Astrocyte of the cerebellum (primary cell): ENCODE results near the gene KCNH1.

ENCODE experiments used
- DNase-seq: peaks from one replicate; pipeline ENCODE4 v3.0.0-alpha.2; 2011; ENCODE audit warnings: low read depth
- H3K4me3 ChIP-seq: 2 replicates; pipeline ENCODE4 v1.5.1; 2011; ENCODE audit warnings: mild to moderate bottlenecking, low read depth, low read length, moderate library complexity
- in situ Hi-C: cut with HindIII; loops from 2 replicates; pipeline ENCODE4 v1.10.0; 2017; ENCODE audit warnings: low sequenced_read_pairs
- TF ChIP-seq, protein P1 (sequence below): IDR thresholded peaks from 2 replicates; pipeline ENCODE4 v1.5.1; 2012; ENCODE audit warnings: low read length, low read depth, moderate library complexity, mild to moderate bottlenecking; ENCODE audit errors: missing control alignments

Gene KCNH1

DNA sequence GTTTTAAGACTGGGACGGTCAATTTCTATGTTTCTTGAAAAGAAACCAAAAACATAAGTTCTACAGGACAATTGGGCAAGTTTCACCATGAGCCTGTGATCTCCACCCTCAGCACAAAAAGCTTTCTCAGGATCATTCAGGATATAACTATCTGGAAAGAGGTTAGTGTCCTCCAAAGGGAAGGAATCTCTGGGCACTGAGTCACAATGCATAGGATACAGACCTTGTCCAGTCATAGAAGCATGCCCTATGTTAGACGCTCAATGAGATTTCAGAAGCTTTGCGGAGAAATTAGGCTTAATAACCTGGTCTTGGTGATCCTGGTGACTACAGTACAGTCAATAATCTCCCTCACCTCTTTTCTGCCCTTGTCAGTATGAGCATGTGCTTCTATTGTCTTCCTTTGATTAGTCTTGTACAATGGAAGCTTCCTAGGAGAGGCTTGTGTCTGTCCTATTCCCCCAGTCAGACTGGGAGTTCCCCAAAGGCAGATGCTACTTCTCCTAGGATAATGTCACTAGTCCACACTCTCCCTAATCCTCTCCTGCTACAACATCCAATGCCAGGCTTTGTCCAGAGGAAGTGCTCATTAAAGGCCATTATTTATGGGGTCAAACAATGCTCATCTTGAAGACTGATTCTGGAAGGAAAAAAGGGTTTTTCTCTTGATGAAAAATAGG lies 97.4 kb downstream of the KCNH1 start:
- no peak for DNase-seq
- in situ Hi-C loops, result no loop called here
- H3K4me3 ChIP-seq, result no peak overlapping the region
- TF ChIP-seq, protein P1, sequence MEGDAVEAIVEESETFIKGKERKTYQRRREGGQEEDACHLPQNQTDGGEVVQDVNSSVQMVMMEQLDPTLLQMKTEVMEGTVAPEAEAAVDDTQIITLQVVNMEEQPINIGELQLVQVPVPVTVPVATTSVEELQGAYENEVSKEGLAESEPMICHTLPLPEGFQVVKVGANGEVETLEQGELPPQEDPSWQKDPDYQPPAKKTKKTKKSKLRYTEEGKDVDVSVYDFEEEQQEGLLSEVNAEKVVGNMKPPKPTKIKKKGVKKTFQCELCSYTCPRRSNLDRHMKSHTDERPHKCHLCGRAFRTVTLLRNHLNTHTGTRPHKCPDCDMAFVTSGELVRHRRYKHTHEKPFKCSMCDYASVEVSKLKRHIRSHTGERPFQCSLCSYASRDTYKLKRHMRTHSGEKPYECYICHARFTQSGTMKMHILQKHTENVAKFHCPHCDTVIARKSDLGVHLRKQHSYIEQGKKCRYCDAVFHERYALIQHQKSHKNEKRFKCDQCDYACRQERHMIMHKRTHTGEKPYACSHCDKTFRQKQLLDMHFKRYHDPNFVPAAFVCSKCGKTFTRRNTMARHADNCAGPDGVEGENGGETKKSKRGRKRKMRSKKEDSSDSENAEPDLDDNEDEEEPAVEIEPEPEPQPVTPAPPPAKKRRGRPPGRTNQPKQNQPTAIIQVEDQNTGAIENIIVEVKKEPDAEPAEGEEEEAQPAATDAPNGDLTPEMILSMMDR, result no peak

DNA sequence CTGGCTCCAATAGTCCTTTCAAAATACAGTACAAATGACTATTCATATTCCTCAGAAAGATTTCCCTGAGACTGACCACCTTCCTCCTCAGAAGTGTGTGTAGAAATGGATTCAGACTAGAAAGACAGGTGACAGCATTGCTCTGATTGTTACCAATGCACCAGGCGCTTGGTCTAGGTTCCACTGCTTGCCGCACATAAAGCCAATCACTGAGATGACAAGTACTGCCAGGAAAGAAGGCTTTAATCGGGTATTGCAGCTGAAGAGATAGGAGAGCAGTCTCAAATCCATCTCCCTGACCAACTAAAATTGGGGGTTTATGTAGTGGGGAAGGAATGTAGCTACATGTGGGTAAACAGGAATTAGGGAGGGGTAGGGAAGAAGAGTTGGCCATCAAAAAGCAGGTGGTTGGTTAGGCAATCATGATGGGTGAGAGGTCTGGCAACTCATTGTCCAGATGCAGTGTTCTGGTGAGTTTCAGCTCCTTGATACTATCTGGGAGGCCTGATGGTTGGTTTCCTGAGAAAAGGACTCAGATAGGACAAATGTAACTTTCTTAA lies 98.0 kb downstream of the KCNH1 start:
- in situ Hi-C loops, result no loop called here
- no peak overlapping the region for H3K4me3 ChIP-seq
- no peak for DNase-seq
- TF ChIP-seq, protein P1, result no peak

DNA sequence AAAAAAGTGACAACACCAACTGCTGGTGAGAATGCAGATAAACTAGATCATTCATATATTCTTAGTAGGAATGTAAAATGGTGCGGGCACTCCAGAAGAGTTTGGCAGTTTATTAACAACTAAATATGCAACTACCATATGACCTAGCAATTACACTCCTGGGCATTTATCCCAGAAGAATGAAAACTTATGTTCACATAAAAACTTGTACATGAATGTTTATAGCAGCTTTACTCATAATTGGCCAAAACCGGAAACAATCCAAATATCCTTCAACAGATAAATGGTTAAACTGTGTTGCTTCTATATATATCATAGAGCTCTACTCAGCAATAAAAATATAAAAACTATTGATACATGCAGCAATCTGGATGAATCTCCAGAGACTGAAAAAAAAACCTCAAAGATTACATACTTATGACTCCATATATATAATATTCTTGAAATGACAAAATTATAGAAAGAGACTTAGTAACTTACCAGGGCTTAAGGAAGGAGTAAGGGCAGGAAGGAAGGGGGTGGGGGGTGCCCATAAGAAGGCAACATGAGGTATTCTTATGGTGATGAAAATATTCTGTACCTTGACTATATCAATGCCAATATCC lies 99.9 kb downstream of the KCNH1 start:
- TF ChIP-seq, protein P1, result no peak
- no peak overlapping the region for H3K4me3 ChIP-seq
- in situ Hi-C loops, result no loop called here
- no peak for DNase-seq

DNA sequence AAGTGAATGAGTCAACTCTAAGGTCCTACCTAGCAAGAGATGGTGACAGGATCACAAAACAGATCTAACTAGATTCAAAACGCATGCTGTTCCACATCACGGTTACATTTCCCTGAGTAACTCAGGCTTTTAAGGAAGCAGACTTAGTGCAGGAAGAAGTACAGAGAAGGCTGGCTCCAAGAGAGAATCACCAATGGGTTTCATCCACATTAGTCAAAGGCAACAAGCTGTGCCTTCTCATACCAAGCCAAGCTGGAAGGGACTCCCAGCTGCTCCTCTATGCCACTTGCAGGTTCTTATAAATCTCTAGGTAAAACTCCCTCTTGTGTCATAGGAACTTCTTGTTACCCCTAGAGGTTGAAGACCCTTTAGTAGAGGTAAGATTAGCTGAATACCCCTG lies 109.0 kb downstream of the KCNH1 start:
- in situ Hi-C loops, result no loop called here
- TF ChIP-seq, protein P1, result no peak
- H3K4me3 ChIP-seq, result no peak overlapping the region
- DNase-seq, result no peak

DNA sequence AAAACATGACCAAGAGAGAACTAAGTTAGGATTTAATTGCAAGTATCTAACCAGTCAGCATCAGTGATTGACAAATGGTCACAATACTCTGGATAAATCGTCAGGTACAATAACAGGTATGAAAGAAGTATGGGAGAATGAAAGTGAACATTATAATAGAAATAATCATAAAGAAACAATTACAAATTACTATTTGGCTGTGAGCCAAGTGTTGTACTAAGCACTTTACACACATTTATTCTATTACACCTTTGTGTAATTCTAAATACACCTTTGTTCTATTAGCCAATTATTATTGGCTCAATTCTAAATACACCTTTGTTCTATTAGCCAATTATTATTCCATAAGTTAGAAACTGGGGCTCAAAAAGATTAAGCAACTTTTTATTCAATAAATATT lies 114.7 kb downstream of the KCNH1 start:
- H3K4me3 ChIP-seq, result no peak overlapping the region
- TF ChIP-seq, protein P1, result no peak
- in situ Hi-C loops, result no loop called here
- no peak for DNase-seq

DNA sequence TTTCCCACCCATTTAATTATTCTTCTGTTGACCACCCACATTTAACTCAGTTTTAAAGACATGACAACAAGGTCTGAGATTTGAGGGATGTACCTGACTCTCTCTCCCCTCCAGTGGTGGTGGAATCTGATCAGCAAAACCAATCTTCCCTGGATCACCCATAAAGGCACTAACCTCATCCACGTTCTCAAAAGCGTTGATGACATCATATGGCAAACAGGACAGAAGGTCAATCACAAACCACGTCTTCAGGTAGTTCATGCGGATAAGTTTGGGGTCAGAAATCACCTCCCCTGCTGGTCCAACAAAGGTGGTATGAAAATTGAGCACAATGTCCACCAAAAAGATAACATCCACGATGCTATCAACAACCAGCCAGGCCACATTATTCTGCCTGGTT lies 115.3 kb downstream of the KCNH1 start:
- H3K4me3 ChIP-seq, result no peak overlapping the region
- TF ChIP-seq, protein P1, result no peak
- in situ Hi-C loops, result no loop called here
- DNase-seq, result no peak
